ENCODE measurements around the gene DUSP23.

Gene DUSP23

DNA sequence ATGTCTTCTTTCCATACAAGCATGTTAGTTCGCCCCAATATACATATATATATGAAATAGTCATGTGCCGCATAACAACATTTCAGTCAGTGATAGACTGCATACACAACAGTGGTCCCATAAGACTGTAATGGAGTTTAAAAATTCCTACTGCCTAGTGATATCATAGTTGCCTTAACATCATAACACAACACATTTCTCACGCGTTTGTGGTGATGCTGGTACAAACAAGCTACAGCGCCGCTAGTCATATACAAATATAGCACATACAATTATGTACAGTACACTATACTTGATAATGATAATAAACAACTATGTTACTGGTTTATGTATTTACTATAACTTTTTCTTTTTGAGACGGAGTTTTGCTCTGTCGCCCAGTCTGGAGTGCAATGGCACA lies 35.2 kb downstream of the DUSP23 start:
- H3K4me3 ChIP-seq (ENCODE audit: low read length) = no peak overlapping the region
- DNase-seq (ENCODE audit: low read depth) = no peak
- TF ChIP-seq, protein P1, sequence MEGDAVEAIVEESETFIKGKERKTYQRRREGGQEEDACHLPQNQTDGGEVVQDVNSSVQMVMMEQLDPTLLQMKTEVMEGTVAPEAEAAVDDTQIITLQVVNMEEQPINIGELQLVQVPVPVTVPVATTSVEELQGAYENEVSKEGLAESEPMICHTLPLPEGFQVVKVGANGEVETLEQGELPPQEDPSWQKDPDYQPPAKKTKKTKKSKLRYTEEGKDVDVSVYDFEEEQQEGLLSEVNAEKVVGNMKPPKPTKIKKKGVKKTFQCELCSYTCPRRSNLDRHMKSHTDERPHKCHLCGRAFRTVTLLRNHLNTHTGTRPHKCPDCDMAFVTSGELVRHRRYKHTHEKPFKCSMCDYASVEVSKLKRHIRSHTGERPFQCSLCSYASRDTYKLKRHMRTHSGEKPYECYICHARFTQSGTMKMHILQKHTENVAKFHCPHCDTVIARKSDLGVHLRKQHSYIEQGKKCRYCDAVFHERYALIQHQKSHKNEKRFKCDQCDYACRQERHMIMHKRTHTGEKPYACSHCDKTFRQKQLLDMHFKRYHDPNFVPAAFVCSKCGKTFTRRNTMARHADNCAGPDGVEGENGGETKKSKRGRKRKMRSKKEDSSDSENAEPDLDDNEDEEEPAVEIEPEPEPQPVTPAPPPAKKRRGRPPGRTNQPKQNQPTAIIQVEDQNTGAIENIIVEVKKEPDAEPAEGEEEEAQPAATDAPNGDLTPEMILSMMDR (conservative IDR thresholded peaks at IDR 0.05; ENCODE audit: low read depth, low read length) = no peak

DNA sequence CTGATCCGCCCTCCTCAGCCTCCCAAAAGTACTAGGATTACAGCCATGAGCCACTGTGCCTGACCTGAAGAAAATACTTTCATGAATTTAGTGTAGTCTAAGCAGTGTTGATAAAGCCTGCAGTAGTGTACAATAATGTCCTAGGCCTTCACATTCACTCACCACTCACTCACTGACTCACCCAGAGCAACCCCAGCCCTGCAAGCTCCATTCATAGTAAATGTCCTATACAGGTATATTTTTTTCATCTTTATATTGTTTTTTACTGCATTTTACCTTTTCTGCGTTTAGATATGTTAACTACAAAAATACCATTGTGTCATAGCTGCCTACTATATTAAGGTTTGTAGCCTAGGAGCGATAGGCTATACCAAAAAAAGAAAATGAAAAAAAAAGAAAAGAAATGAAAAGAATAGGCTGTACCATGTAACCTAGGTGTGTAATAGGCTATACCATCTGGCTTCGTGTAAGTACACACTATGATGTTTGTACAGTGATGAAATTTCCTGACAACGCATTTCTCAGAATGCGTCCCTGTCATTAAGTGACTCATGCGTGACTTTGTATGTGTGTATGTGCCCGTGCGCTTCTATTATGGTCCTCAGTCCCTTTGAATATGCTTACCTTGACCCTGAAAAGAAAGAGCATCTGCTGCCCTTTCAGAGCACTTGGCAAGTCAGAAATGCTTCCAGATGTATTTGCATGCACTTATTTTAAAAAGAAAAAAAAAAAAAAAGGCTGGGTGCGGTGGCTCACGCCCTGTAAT lies 36.7 kb downstream of the DUSP23 start:
- H3K4me3 ChIP-seq (ENCODE audit: low read length) = no peak overlapping the region
- TF ChIP-seq, protein P1 (conservative IDR thresholded peaks at IDR 0.05; ENCODE audit: low read depth, low read length) = no peak
- DNase-seq (ENCODE audit: low read depth) = no peak

DNA sequence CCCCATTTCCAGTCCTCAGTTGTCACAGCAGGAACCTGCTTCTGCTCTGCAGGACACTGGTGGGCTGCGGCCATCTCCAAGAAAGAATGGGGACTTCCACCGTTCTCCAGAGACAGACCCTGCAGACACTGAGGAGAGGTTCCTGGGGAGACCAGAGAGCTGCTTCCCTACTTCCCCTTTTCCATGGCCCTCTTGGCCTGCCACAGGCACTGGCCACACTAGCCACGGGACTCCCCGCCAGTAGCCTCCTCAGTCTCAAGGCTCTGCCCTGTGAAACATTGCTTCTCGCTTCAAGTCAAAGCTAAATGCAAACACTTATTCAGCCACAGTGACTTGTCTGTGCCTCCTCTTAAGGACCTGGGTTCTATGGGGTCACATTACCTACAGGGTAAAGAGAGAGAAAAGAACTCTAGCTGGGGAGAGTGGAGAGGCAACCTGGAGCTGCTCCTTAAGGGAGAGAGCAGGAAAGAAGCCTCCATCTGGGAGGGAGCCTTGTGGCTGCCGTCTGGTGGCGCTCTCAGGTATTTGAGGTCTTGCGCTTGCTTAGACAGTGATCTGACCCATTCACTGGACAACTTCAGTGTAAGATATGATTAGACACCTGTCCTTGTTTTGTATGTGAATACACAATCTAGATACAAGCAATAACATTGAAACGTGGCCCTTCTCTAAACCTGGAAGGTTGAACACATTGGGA lies 40.6 kb downstream of the DUSP23 start:
- TF ChIP-seq, protein P1 (conservative IDR thresholded peaks at IDR 0.05; ENCODE audit: low read depth, low read length) = no peak
- DNase-seq (ENCODE audit: low read depth) = no peak
- no peak overlapping the region for H3K4me3 ChIP-seq (ENCODE audit: low read length)

DNA sequence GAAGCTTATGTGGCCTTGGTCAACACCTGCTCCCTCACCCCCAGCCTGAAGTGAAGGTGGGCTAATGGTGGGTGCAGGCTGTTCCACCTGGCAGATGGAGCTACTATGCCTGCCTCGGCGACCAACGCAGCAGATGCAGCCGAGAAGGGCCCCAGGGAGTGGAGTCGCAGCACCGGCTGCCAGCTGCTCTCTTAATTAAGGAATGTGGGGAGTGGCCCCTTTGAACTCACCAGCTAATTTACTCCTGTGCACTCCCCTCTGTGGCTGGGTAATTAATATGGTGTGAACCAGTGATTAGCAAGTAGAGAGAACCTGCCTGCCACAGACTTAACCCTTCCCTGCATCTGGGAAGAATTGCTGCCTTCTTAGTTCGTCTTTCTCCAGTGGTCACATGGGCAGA lies 42.6 kb downstream of the DUSP23 start:
- TF ChIP-seq, protein P1 (conservative IDR thresholded peaks at IDR 0.05; ENCODE audit: low read depth, low read length) = no peak
- H3K4me3 ChIP-seq (ENCODE audit: low read length) = no peak overlapping the region
- no peak for DNase-seq (ENCODE audit: low read depth)

DNA sequence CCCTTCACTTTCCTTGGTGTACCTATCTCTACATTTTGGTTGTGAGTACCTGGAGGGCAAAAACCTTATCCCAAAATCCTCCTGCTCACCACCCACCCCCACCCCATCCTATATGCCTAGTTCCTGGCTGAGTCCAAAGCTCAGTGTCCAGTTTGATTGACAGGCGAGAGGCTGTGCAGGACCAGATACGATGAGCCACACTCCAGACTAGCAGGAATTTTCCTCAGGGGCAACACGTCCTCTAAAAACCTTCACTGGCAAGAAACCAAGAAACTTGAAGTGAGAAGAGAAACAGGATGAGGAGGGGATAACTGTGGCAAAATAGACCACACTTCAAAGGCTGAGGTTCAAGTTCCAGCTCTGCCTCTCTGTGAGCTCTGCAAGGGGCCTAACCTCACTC lies 44.8 kb downstream of the DUSP23 start:
- no peak overlapping the region for H3K4me3 ChIP-seq (ENCODE audit: low read length)
- no peak for DNase-seq (ENCODE audit: low read depth)
- TF ChIP-seq, protein P1 (conservative IDR thresholded peaks at IDR 0.05; ENCODE audit: low read depth, low read length) = no peak

DNA sequence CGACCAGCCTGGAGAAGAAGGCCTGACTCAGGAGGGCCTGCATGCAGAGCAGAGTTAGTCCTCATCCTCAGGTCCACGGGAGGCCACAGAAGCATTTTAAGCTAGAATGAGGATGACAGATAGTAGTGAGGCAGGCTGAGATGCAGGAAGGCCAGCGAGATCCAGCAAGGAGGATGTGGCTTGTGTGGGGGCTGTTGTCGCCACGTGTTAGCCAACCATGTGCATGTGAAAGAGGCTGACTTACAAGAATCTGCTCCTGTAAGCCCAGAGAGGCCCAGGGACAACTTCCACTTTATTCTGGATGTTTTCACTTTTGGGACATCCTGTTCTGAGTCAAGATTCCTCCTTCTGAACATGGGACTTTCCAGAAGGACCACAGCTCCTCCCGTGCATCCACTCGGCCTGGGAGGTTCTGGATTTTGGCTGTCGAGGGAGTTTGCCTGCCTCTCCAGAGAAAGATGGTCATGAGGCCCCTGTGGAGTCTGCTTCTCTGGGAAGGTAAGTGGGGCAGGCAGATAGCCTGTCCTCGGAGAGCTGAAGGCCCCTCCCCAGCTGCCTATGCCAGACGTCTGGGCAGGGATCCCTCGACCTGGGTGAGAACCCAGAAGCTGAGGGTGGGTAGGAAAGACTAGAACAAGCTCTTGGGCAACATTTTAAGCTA lies 45.8 kb downstream of the DUSP23 start, which contains the start of gene SLAMF8:
Gene SLAMF8 (plus strand): TSS at position 433 of the 661 bp plus-strand sequence. CDS start 26 bp downstream, at position 459.
- DNase-seq (ENCODE audit: low read depth) = no peak
- TF ChIP-seq, protein P1 (conservative IDR thresholded peaks at IDR 0.05; ENCODE audit: low read depth, low read length) = no peak
- no peak within 1 kb of the TSS for H3K4me3 ChIP-seq (ENCODE audit: low read length)

Measured in retinal pigment epithelial cell (primary cell).